ENCODE data around the gene ZNF764.

ZNF764 gene

GRCh38 chr16:30562021-30562420, 3.8 kb upstream of the ZNF764 start:
- Histone ChIP-seq H3K9me2 (ENCODE audit: low read depth, low read length) (no peaks in the 10 kb centered on the region), H4K20me1 (ENCODE audit: insufficient read depth, low read length) (no peaks in the 10 kb centered on the region), H3K4me1 (ENCODE audit: insufficient read depth, low read length, severe bottlenecking) (peaks cover 25% of the 10 kb centered on the region), H3K4me2 (ENCODE audit: low read length) (peak overlapping the region; percentile 63), H3K4me3 (ENCODE audit: low read depth, low read length, poor library complexity, severe bottlenecking) (peak overlapping the region; percentile 57), H3K27ac (ENCODE audit: low read depth, low read length, poor library complexity, severe bottlenecking) (no peak overlapping the region), H3K79me2 (ENCODE audit: insufficient read depth, low read length) (0 out of 2 replicates have a peak, but pooled peaks cover 4% of the 10 kb centered on the region), H3K36me3 (ENCODE audit: insufficient read depth, low read length) (no peaks in the 10 kb centered on the region), H3K27me3 (ENCODE audit: insufficient read depth, low read length) (no peaks in the 10 kb centered on the region), H3K9ac (ENCODE audit: low read length) (peak overlapping the region; percentile 60; the same call in 1 of the 2 replicates), H2AFZ (ENCODE audit: low read length) (no peak overlapping the region), H3K9me3 (ENCODE audit: low read length) (no peaks in the 10 kb centered on the region), H3F3A (ENCODE audit: insufficient read depth, low read length) (0 out of 2 replicates have a peak, but pooled peaks cover 3% of the 10 kb centered on the region)
- TF ChIP-seq EZH2 (IDR thresholded peaks at IDR 0.05; ENCODE audit: borderline replicate concordance, low read length), result no peak
- peak; percentile 8; the same call in 1 of the 2 replicates for TF ChIP-seq CTCF (IDR thresholded peaks at IDR 0.05; ENCODE audit: low read length)

GRCh38 chr16:30561089-30561816, 3.1 kb upstream of the ZNF764 start:
- H3K9me3 ChIP-seq (ENCODE audit: low read length), result no peaks in the 10 kb centered on the region
- 0 out of 2 replicates have a peak, but pooled peaks cover 4% of the 10 kb centered on the region for H3K79me2 ChIP-seq (ENCODE audit: insufficient read depth, low read length)
- H3K9ac ChIP-seq (ENCODE audit: low read length), result peak overlapping the region; percentile 60
- H3K27ac ChIP-seq (ENCODE audit: low read depth, low read length, poor library complexity, severe bottlenecking), result peak overlapping the region; percentile 3
- peak overlapping the region; percentile 63 for H3K4me2 ChIP-seq (ENCODE audit: low read length)
- peak overlapping the region; percentile 57 for H3K4me3 ChIP-seq (ENCODE audit: low read depth, low read length, poor library complexity, severe bottlenecking)
- H3K4me1 ChIP-seq (ENCODE audit: insufficient read depth, low read length, severe bottlenecking), result peaks cover 29% of the 10 kb centered on the region
- TF ChIP-seq EZH2 (IDR thresholded peaks at IDR 0.05; ENCODE audit: borderline replicate concordance, low read length), result no peak
- no peak for TF ChIP-seq CTCF (IDR thresholded peaks at IDR 0.05; ENCODE audit: low read length)
- H2AFZ ChIP-seq (ENCODE audit: low read length), result peak overlapping the region; percentile 18; the same call in 1 of the 2 replicates
- 0 out of 2 replicates have a peak, but pooled peaks cover 3% of the 10 kb centered on the region for H3F3A ChIP-seq (ENCODE audit: insufficient read depth, low read length)
- H3K9me2 ChIP-seq (ENCODE audit: low read depth, low read length), result no peaks in the 10 kb centered on the region
- peaks cover 2% of the 10 kb centered on the region; the same call in 1 of the 2 replicates for H3K36me3 ChIP-seq (ENCODE audit: insufficient read depth, low read length)
- no peaks in the 10 kb centered on the region for H4K20me1 ChIP-seq (ENCODE audit: insufficient read depth, low read length)
- no peaks in the 10 kb centered on the region for H3K27me3 ChIP-seq (ENCODE audit: insufficient read depth, low read length)

- H3K36me3 ChIP-seq (ENCODE audit: insufficient read depth, low read length), result peaks cover 18% of the 10 kb centered on the region; the same call in 1 of the 2 replicates
- 0 out of 2 replicates have a peak, but pooled peaks cover 3% of the 10 kb centered on the region for H3F3A ChIP-seq (ENCODE audit: insufficient read depth, low read length)
- 0 out of 2 replicates have a peak, but pooled peaks cover 4% of the 10 kb centered on the region for H3K79me2 ChIP-seq (ENCODE audit: insufficient read depth, low read length)
- no peak overlapping the region for H3K4me3 ChIP-seq (ENCODE audit: low read depth, low read length, poor library complexity, severe bottlenecking)
- no peak overlapping the region for H3K4me2 ChIP-seq (ENCODE audit: low read length)
- no peaks in the 10 kb centered on the region for H3K9me2 ChIP-seq (ENCODE audit: low read depth, low read length)
- no peaks in the 10 kb centered on the region for H3K27me3 ChIP-seq (ENCODE audit: insufficient read depth, low read length)
- H3K4me1 ChIP-seq (ENCODE audit: insufficient read depth, low read length, severe bottlenecking), result peaks cover 21% of the 10 kb centered on the region
- no peak overlapping the region for H2AFZ ChIP-seq (ENCODE audit: low read length)
- H4K20me1 ChIP-seq (ENCODE audit: insufficient read depth, low read length), result no peaks in the 10 kb centered on the region
- no peaks in the 10 kb centered on the region for H3K9me3 ChIP-seq (ENCODE audit: low read length)
- H3K27ac ChIP-seq (ENCODE audit: low read depth, low read length, poor library complexity, severe bottlenecking), result no peak overlapping the region
- TF ChIP-seq EZH2 (IDR thresholded peaks at IDR 0.05; ENCODE audit: borderline replicate concordance, low read length), result no peak
- no peak for TF ChIP-seq CTCF (IDR thresholded peaks at IDR 0.05; ENCODE audit: low read length)
- H3K9ac ChIP-seq (ENCODE audit: low read length), result no peak overlapping the region
These were observed 1.5 kb upstream of the ZNF764 start for GRCh38 chr16:30559690-30560089.

All from OCI-LY1 (cell line).